Measurements from ENCODE around the gene NAPB. TPM values are rescaled to one million over a fixed set of nuclear protein-coding genes. Genes with fewer than 3 reads are reported as not detected.

NAPB gene
- total RNA-seq, 4 donors from 2014 or later, result 4.0 to 20.5 (median 12.0) TPM

GRCh38 chr20:23325107-23325506, 96.2 kb downstream of the NAPB start:
- TF ChIP-seq POLR2A (IDR thresholded peaks at IDR 0.05), result no peak
- TF ChIP-seq EP300 (IDR thresholded peaks at IDR 0.05; ENCODE audit: low read depth), result no peak
- TF ChIP-seq POLR2AphosphoS5 (IDR thresholded peaks at IDR 0.05), result no peak
- TF ChIP-seq, protein P1, sequence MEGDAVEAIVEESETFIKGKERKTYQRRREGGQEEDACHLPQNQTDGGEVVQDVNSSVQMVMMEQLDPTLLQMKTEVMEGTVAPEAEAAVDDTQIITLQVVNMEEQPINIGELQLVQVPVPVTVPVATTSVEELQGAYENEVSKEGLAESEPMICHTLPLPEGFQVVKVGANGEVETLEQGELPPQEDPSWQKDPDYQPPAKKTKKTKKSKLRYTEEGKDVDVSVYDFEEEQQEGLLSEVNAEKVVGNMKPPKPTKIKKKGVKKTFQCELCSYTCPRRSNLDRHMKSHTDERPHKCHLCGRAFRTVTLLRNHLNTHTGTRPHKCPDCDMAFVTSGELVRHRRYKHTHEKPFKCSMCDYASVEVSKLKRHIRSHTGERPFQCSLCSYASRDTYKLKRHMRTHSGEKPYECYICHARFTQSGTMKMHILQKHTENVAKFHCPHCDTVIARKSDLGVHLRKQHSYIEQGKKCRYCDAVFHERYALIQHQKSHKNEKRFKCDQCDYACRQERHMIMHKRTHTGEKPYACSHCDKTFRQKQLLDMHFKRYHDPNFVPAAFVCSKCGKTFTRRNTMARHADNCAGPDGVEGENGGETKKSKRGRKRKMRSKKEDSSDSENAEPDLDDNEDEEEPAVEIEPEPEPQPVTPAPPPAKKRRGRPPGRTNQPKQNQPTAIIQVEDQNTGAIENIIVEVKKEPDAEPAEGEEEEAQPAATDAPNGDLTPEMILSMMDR (IDR thresholded peaks at IDR 0.05), result no peak
- Histone ChIP-seq H3K9me3 (no peaks in the 10 kb centered on the region), H3K27ac (no peak overlapping the region), H3K4me3 (no peak overlapping the region), H3K27me3 (no peaks in the 10 kb centered on the region), H3K4me1 (no peaks in the 10 kb centered on the region), H3K36me3 (no peaks in the 10 kb centered on the region)
- no peak for DNase-seq
- intact Hi-C loops (cut with DNase I; ENCODE audit: low total_unique reads), result loop anchor here (10.0 kb wide), 1 partner anchor 610 kb away; no protein-coding TSS in a partner anchor
- in situ Hi-C loops (cut with MboI; ENCODE audit: low pct_ligation_motif_present in 1 of 4, low pct_unique_long_range_greater_than_20kb in 1 of 4, low sequenced_read_pairs in 3 of 4), result loop anchor here in 1 of 4 donors (25.0 kb wide), 2 partner anchors 287 to 613 kb away; partner anchors contain the start of gene CST9
- WGBS, 2 donors (ENCODE audit: low coverage in 1 of 2), result 69 to 100% methylated on average over 1 to 3 of the region's 3 CpGs

Small RNA genes lying within 50 kb of the gene (small RNA-seq; reads per million reads assigned to genes)
- gene RF00019 (0 reads per million in 4 donors), gene RNA5SP479 (0 reads per million in 4 donors)

Other genes with a start within 250 kb of the NAPB start
- gene NXT1, start 70.7 kb downstream of the NAPB start, total RNA-seq, result 10 to 100 TPM; 16.5 to 43.4 (median 22.8) TPM
- 10 to 100 TPM in 2 of 4 donors, 1 to 10 TPM in 2; 4.9 to 23.3 (median 13.3) TPM for gene GZF1, start 59.3 kb downstream of the NAPB start, total RNA-seq
- not detected for gene CSTL1, start 18.2 kb upstream of the NAPB start, total RNA-seq
- gene CST11, start 31.4 kb upstream of the NAPB start, total RNA-seq, result not detected
- not detected for gene CST8, start 69.6 kb upstream of the NAPB start, total RNA-seq
- not detected for gene CST9L, start 147.0 kb upstream of the NAPB start, total RNA-seq
- not detected for gene CST9, start 184.4 kb upstream of the NAPB start, total RNA-seq
- gene CST3, start 216.5 kb upstream of the NAPB start, total RNA-seq, result 1,000 to 10,000 TPM in 2 of 4 donors, 100 to 1,000 TPM in 2; 607 to 1,755 (median 1,289) TPM

Data from transverse colon (tissue), 4 donors.